ENCODE data around the gene OR2A1.
"Not testable (repeated sequence)": the region's sequence is repeated elsewhere in the genome, so short reads cannot be mapped to it uniquely, and the experiment has no call there.

The OR2A1 gene

GRCh38 chr7:144330044-144330443 lies 17.8 kb downstream of the OR2A1 start:
- DNase-seq: not testable (repeated sequence)

- DNase-seq: not testable (repeated sequence)
These were observed 19.2 kb downstream of the OR2A1 start for GRCh38 chr7:144331221-144331995.

- DNase-seq: not testable (repeated sequence)
These were observed 19.7 kb downstream of the OR2A1 start for GRCh38 chr7:144331996-144332288.

GRCh38 chr7:144348625-144349024 lies 36.4 kb downstream of the OR2A1 start:
- DNase-seq: not testable (repeated sequence)

- not testable (repeated sequence) for DNase-seq
These were observed 39.4 kb downstream of the OR2A1 start for GRCh38 chr7:144351667-144352066.

GRCh38 chr7:144355176-144355822 lies 43.1 kb downstream of the OR2A1 start, which contains the start of gene ARHGEF5:
Gene ARHGEF5, plus strand, starts transcription at chr7:144355402. Its CDS starts 7,268 bp downstream, at chr7:144362670.
- not testable (repeated sequence) for DNase-seq

- not testable (repeated sequence) for DNase-seq
These were observed 44.0 kb downstream of the OR2A1 start for GRCh38 chr7:144356185-144356584.

- not testable (repeated sequence) for DNase-seq
These were observed 44.6 kb downstream of the OR2A1 start for GRCh38 chr7:144356860-144357259.

- not testable (repeated sequence) for DNase-seq
These were observed 49.8 kb downstream of the OR2A1 start for GRCh38 chr7:144362061-144362460.

GRCh38 chr7:144365523-144365922 lies 53.3 kb downstream of the OR2A1 start:
- DNase-seq: not testable (repeated sequence)

- not testable (repeated sequence) for DNase-seq
These were observed 55.0 kb downstream of the OR2A1 start for GRCh38 chr7:144367250-144367649.

- DNase-seq: not testable (repeated sequence)
These were observed 57.0 kb downstream of the OR2A1 start for GRCh38 chr7:144369221-144369620.
